Small intestine (tissue), 7 donors: ENCODE results near the gene UNC119. TPM values are rescaled to one million over a fixed set of nuclear protein-coding genes. Genes with fewer than 3 reads are reported as not detected.

Experiments used
- DNase-seq, 2 donors: peaks; one replicate each; pipeline versions ENCODE4 v3.0.0 to v3.0.0-alpha.2; 2013
- FAIRE-seq: peaks from 2 replicates; lab custom pipeline; 2012; peaks lifted over from hg19 to GRCh38; lab: Jason Lieb, UNC
- H3K27ac ChIP-seq, 3 donors: one replicate each; pipeline ENCODE4 v1.5.1; 2013; ENCODE audit warnings: low read length in 2 of 3, mild to moderate bottlenecking in 2 of 3, control low read depth in 1 of 3, inconsistent platforms in 1 of 3, low read depth in 1 of 3, moderate library complexity in 1 of 3
- H3K27me3 ChIP-seq, 3 donors: one replicate each; pipeline ENCODE4 v1.6.1; 2013; ENCODE audit warnings: low read length in 3 of 3, inconsistent platforms in 1 of 3; ENCODE audit not compliant: control insufficient read depth in 3 of 3, insufficient read depth in 3 of 3
- H3K36me3 ChIP-seq, 3 donors: one replicate each; pipeline ENCODE4 v1.6.1; 2013; ENCODE audit warnings: low read length in 3 of 3, inconsistent platforms in 1 of 3, low read depth in 1 of 3, mild to moderate bottlenecking in 1 of 3, moderate library complexity in 1 of 3; ENCODE audit not compliant: control insufficient read depth in 3 of 3, insufficient read depth in 2 of 3
- H3K4me1 ChIP-seq, 3 donors: one replicate each; pipeline ENCODE4 v1.6.1; 2013; ENCODE audit warnings: low read length in 2 of 3, inconsistent platforms in 1 of 3, low read depth in 1 of 3, mild to moderate bottlenecking in 1 of 3, moderate library complexity in 1 of 3; ENCODE audit not compliant: control insufficient read depth in 3 of 3, insufficient read depth in 2 of 3
- H3K4me3 ChIP-seq, 3 donors: one replicate each; pipeline ENCODE4 v1.5.1; 2013; ENCODE audit warnings: low read length in 3 of 3, control low read depth in 1 of 3, inconsistent platforms in 1 of 3, low read depth in 1 of 3, mild to moderate bottlenecking in 1 of 3, moderate library complexity in 1 of 3
- H3K9me3 ChIP-seq, 2 donors: one replicate each; pipeline ENCODE4 v1.6.1; 2013; ENCODE audit warnings: low read depth in 1 of 2, low read length in 1 of 2; ENCODE audit not compliant: control insufficient read depth in 2 of 2, insufficient read depth in 1 of 2
- WGBS, 3 donors: extraction: QIAGEN DNeasy Blood & Tissue Kit; methylation state at CpG; one replicate each; pipeline ENCODE4 v1.1.7; 2013; 5-methylcytosine and 5-hydroxymethylcytosine counted together
- polyA plus RNA-seq, 4 donors: library from polyadenylated mRNA; stranded (reverse) in 3 of 4; unstranded in 1 of 4; fragments of 200-250 nt in 3 of 4; fragments of 120-200 nt in 1 of 4; gene quantifications; one replicate each; pipeline versions ENCODE4 v1.2.1 to v1.2.3, GENCODE V29; 2013
- donor health status: healthy with polysubstance abuse.
- donor health status: control.
- donor health status: control.
- donor health status: Bipolar disorder and iron deficiency.
- donor health status: healthy.

Gene UNC119
- polyA plus RNA-seq, 4 donors, result 14.6 to 57.0 (median 29.9) TPM

DNA sequence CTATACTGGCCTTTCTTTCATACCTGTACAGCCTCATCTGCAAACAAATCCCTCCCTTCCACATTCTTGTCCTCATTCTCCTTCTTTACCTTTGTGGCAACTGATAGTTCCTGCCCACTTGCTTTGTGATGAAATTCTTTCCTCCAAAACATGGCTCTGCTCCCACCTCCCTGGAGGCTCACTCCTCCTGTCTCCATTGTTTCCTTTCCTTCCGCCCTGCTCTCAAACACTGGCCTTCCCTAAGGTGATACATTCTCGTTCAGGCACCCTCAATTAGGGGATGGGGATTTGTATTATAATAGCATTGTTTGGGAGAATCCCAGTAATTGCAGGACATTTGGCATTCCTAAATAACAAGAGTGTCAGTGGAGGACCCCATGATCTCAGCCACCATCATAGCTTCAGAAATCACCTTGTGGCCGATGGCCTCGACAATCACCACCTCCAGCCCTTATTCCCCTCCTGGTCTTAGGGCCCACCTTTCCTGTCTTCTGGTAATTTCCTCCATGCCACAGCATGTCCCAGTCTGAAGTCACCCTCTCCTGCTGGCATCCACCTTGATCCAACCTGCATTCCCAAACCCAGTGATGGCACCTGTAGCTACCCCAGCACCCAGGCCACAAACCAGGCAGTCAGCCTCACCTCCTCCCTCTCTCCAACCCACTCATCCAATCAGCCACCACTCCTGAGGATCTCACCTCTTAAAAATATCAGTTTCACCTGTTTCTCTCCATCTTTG is 7.9 kb downstream of the UNC119 start:
- no peaks in the 10 kb centered on the region for H3K27me3 ChIP-seq
- DNase-seq (no peak), FAIRE-seq (no peak)
- no peak overlapping the region for H3K27ac ChIP-seq
- H3K36me3 ChIP-seq, result peaks cover 0 to 34% (median 0%) of the 10 kb centered on the region in 3 donors
- peaks cover 0 to 11% (median 0%) of the 10 kb centered on the region in 3 donors for H3K4me1 ChIP-seq
- no peaks in the 10 kb centered on the region for H3K9me3 ChIP-seq
- no peak overlapping the region for H3K4me3 ChIP-seq
- WGBS, 3 donors, result 86 to 90% (median 89%) methylated on average over 4 of the region's 4 CpGs

DNA sequence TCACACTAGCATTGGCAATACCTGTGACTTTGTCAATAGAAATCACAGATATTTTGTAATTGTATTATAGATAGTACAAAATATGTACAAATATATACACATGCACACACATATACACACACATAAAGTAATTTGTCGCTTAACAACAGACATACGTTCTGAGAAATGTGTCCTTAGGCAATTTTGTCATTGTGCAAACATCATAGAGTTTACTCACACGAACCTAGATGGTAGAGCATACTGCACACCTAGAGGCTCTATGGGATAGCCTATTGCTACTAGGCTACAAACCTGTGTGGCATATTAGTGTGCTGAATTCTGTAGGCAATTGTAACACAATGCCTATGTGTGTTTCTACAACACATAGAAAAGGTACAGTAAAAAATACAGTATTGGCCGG is 11.0 kb downstream of the UNC119 start:
- 82 to 88% (median 83%) methylated on average over 4 of the region's 4 CpGs for WGBS, 3 donors
- no peak for FAIRE-seq
- H3K4me1 ChIP-seq, result no peaks in the 10 kb centered on the region
- no peaks in the 10 kb centered on the region for H3K9me3 ChIP-seq
- H3K4me3 ChIP-seq, result no peak overlapping the region
- H3K36me3 ChIP-seq, result peaks cover 0 to 5% (median 0%) of the 10 kb centered on the region in 3 donors
- no peaks in the 10 kb centered on the region for H3K27me3 ChIP-seq
- DNase-seq, result no peak
- H3K27ac ChIP-seq, result no peak overlapping the region

DNA sequence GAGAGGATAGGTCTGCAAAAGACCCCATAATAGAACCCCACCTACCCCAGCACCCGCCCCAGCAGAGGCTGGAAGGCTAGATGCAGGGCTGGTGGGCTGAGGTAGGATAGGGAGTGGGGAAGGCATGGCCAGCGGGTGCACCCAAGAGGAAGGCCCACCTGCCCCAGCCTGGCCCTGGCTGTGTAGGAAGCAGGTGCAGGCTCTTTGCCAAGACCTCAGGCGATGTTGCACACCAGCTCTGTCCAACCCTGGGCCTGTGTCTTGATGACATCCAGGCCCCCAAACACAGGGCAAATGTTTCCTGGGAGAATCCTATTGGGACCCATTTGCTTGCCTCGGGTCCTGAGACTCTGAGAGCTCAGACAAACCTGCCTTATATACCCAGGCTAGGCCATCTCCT is 12.2 kb downstream of the UNC119 start:
- Histone ChIP-seq H3K27me3 (no peaks in the 10 kb centered on the region), H3K4me3 (no peak overlapping the region), H3K36me3 (no peaks in the 10 kb centered on the region), H3K27ac (no peak overlapping the region), H3K4me1 (no peaks in the 10 kb centered on the region), H3K9me3 (no peaks in the 10 kb centered on the region)
- FAIRE-seq (no peak), DNase-seq (no peak)
- 69 to 84% (median 79%) methylated on average over 4 of the region's 4 CpGs for WGBS, 3 donors

DNA sequence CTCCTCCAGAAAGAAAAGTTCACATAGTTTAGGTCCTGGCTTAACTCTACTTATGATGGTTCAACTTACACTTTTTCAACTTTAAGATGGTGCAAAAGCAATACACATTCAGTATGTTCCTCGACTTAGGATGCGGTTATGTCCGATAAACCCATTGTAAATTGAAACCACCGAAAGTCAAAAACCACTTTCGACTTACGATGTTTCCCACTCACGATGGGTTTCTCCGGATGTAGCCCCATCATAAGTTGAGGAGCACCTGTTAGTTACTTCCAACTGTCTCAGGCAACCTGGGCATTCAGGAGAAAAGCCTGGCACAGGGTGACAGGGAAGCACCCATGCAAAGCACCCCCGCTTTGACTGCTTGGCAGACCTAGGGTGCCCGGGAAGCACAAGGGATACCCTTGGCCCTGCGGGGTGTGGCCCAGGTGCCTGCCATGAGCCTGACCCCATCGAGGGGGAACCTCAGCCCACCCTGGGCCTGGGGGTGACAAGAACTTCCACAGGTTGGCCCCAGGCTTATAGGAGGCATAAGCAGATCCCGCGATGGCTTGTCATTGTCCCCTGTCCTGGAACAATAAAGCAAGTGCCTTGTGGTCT is 14.0 kb downstream of the UNC119 start:
- H3K36me3 ChIP-seq, result no peaks in the 10 kb centered on the region

DNA sequence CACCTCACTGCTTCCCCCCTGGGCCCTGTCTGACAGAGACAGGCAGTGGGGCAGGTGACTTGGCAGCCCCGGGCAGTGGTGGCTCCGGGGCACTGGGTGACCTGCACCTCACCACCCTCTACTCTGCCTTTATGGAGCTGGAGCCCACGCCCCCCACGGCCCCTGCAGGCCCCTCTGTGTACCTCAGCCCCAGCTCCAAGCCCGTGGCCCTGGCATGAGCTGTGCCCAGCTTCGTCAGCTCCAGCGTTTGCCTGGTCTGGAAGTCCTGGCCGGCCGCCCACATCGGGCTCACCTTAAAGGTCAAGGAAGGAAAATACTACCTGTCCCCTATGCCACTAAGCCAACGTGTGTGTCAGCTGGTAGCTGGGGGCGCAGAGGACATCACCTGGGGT is 15.2 kb downstream of the UNC119 start:
- Histone ChIP-seq H3K4me3 (no peak overlapping the region), H3K4me1 (peaks cover 0 to 4% (median 0%) of the 10 kb centered on the region in 3 donors), H3K27ac (no peak overlapping the region), H3K9me3 (no peaks in the 10 kb centered on the region), H3K36me3 (no peaks in the 10 kb centered on the region), H3K27me3 (no peaks in the 10 kb centered on the region)
- no peak for FAIRE-seq
- 27 to 66% (median 33%) methylated on average over 8 to 12 of the region's 12 CpGs for WGBS, 3 donors
- DNase-seq, result no peak

More for the DNA sequence above, 14.0 kb downstream of the UNC119 start:
- no peaks in the 10 kb centered on the region for H3K4me1 ChIP-seq
- no peak overlapping the region for H3K27ac ChIP-seq
- no peaks in the 10 kb centered on the region for H3K9me3 ChIP-seq
- no peak overlapping the region for H3K4me3 ChIP-seq
- 87 to 90% (median 89%) methylated on average over 14 of the region's 14 CpGs for WGBS, 3 donors
- H3K27me3 ChIP-seq, result no peaks in the 10 kb centered on the region
- DNase-seq (no peak), FAIRE-seq (no peak)

DNA sequence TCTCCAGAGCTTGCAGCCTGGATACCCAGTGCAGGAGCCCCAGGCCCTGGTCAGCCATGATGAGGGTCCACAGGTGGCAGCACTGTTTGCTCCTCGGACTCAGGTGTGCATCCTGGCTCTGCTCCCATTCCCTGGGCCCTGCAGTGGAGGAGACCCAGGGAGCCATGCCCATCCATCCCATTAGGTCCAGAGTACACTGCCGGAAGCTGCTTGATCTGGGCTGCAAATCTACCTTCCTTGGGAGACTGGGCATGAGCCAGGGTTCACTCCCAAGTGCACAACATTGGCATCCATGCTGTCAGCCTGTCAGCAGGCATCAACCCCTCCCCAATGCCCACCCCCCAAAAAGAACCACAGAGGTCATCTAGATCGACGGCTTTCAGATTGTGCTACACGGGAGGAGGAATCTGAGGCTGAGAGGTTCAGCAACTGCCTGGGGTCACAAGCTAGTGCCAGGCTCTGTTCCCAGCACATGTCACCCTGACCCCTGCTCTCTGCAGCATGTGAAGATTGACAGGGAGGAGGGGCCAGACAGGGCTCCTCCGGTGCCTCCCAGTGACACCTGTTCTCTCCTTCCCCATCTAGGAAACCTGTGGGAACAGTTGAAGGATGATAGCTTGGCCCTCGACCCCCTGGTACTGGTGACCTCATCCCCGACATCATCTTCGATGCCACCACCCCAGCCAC is 15.7 kb downstream of the UNC119 start:
- H3K4me3 ChIP-seq, result no peak overlapping the region
- no peaks in the 10 kb centered on the region for H3K9me3 ChIP-seq
- H3K36me3 ChIP-seq, result no peaks in the 10 kb centered on the region
- peaks cover 0 to 4% (median 0%) of the 10 kb centered on the region in 3 donors for H3K4me1 ChIP-seq
- FAIRE-seq, result no peak
- H3K27ac ChIP-seq, result no peak overlapping the region
- 14 to 51% (median 36%) methylated on average over 8 to 9 of the region's 9 CpGs for WGBS, 3 donors
- peak in 1 of 2 donors; percentile 68 for DNase-seq
- H3K27me3 ChIP-seq, result peaks cover 0 to under 1% (median 0%) of the 10 kb centered on the region in 3 donors

DNA sequence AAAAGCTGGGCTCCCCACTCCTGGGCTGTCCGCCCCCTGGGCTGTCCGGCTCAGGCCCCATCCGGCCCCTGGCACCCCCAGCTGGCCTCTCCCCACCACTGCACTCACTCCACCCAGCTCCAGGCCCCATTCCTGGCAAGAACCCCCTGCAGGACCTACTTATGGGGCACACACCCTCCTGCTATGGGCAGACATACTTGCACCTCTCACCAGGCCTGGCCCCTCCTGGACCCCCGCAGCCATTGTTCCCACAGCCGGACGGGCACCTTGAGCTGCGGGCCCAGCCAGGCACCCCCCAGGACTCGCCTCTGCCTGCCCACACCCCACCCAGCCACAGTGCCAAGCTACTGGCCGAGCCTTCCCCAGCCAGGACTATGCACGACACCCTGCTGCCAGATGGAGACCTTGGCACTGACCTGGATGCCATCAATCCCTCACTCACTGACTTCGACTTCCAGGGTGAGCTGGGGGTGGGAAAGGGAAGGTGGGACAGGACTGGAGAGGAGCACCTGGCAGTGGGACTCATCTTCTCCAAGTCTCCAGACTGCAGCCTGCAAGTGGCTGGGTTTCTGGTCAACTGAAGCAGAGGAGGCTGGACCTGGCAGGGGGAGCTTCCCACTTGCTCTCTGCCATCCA is 17.6 kb downstream of the UNC119 start:
- no peak for FAIRE-seq
- DNase-seq, result no peak
- no peaks in the 10 kb centered on the region for H3K9me3 ChIP-seq
- H3K4me3 ChIP-seq, result no peak overlapping the region
- 87 to 92% (median 88%) methylated on average over 11 of the region's 11 CpGs for WGBS, 3 donors
- H3K36me3 ChIP-seq, result no peaks in the 10 kb centered on the region
- peaks cover 0 to 2% (median 0%) of the 10 kb centered on the region in 3 donors for H3K27me3 ChIP-seq
- H3K27ac ChIP-seq, result no peak overlapping the region
- peaks cover 0 to 4% (median 0%) of the 10 kb centered on the region in 3 donors for H3K4me1 ChIP-seq
